Stimulated activated CD8-positive, alpha-beta memory T cell treated with anti-CD3 and anti-CD28 coated beads, Interleukin-12 subunit alpha, Interleukin-12 subunit beta, amount 100 ng/mL, for 4 hours (primary cell): Measurements from ENCODE around the gene RBL2.
"Not testable (repeated sequence)": the region's sequence is repeated elsewhere in the genome, so short reads cannot be mapped to it uniquely, and the experiment has no call there.

Experiments used
- DNase-seq: peaks from one replicate; pipeline ENCODE4 v3.0.0-alpha.2; 2020; ENCODE audit warnings: low read depth

RBL2 gene

GRCh38 chr16:53539759-53540718 is 105.8 kb downstream of the RBL2 start:
- not testable (repeated sequence) for DNase-seq
